Natural killer cell (primary cell): ENCODE data around the gene EPHB6. TPM values are rescaled to one million over a fixed set of nuclear protein-coding genes. Genes with fewer than 3 reads are reported as not detected.

Experiments
- ATAC-seq, 3 donors: fragments of 150-1000 bp in 2 of 3; fragments of 200-7000 bp in 1 of 3; cut with Tn5 transposase; 1 replicate in 1 of 3; 2 replicates in 2 of 3; pipeline ENCODE4 v1.10.0; 2021; ENCODE audit warnings: mild to moderate bottlenecking in 2 of 3, moderate library complexity in 2 of 3
- DNase-seq, 2 donors: peaks; one replicate each; pipeline versions ENCODE4 v3.0.0 to v3.0.0-alpha.2; 2013 to 2021; ENCODE audit warnings: mixed read lengths in 1 of 2
- H3K27ac ChIP-seq: one replicate; pipeline ENCODE4 v1.5.1; 2013; ENCODE audit warnings: mild to moderate bottlenecking, low read length
- H3K27me3 ChIP-seq: one replicate; pipeline ENCODE4 v1.6.1; 2013; ENCODE audit warnings: low read length; ENCODE audit not compliant: control insufficient read depth, insufficient read depth
- H3K36me3 ChIP-seq: one replicate; pipeline ENCODE4 v1.6.1; 2013; ENCODE audit warnings: low read length; ENCODE audit not compliant: control insufficient read depth, insufficient read depth
- H3K4me1 ChIP-seq: one replicate; pipeline ENCODE4 v1.6.1; 2013; ENCODE audit warnings: low read length; ENCODE audit not compliant: control insufficient read depth, insufficient read depth
- H3K4me3 ChIP-seq: one replicate; pipeline ENCODE4 v1.5.1; 2013; ENCODE audit warnings: low read length
- H3K9me3 ChIP-seq: one replicate; pipeline ENCODE4 v1.6.1; 2013; ENCODE audit warnings: low read length; ENCODE audit not compliant: control insufficient read depth, insufficient read depth
- H3K27ac Mint-ChIP-seq, 2 donors: one replicate each; pipeline ENCODE4 v1.8.0; 2022; ENCODE audit warnings: mild to moderate bottlenecking in 2 of 2, mixed read lengths in 2 of 2, moderate library complexity in 1 of 2
- H3K27me3 Mint-ChIP-seq, 2 donors: one replicate each; pipeline ENCODE4 v1.8.0; 2022; ENCODE audit warnings: low read depth in 2 of 2, mixed read lengths in 2 of 2
- H3K36me3 Mint-ChIP-seq: one replicate; pipeline ENCODE4 v1.8.0; 2022; ENCODE audit warnings: mixed read lengths
- H3K4me1 Mint-ChIP-seq, 2 donors: one replicate each; pipeline ENCODE4 v1.8.0; 2022; ENCODE audit warnings: mixed read lengths in 2 of 2
- H3K4me3 Mint-ChIP-seq: one replicate; pipeline ENCODE4 v1.8.0; 2022; ENCODE audit warnings: mild to moderate bottlenecking, moderate library complexity, mixed read lengths
- H3K9me3 Mint-ChIP-seq, 2 donors: one replicate each; pipeline ENCODE4 v1.8.0; 2022; ENCODE audit warnings: mixed read lengths in 2 of 2
- CTCF ChIP-seq: fragments of 200-600 bp; IDR thresholded peaks from one replicate; pipeline ENCODE4 v1.8.0; 2022; ENCODE audit warnings: antibody characterized with exemption
- WGBS: methylation state at CpG from one replicate; pipeline ENCODE4 v1.1.7; 2013; ENCODE audit warnings: missing lambda C conversion rate; ENCODE audit not compliant: insufficient coverage; 5-methylcytosine and 5-hydroxymethylcytosine counted together
- intact Hi-C: fragments of 100-400 bp; cut with micrococcal nuclease; formaldehyde crosslinking; loops from one replicate; pipeline ENCODE4 v1.14.2; 2022
- total RNA-seq, 4 donors: library from RNA; stranded (reverse); fragments of 120-200 nt in 1 of 4; gene quantifications; one replicate each; pipeline versions ENCODE4 v1.2.3 to v1.2.4, GENCODE V29; 2013 to 2022

The EPHB6 gene
- total RNA-seq, 3 donors from 2014 or later (not counting 1 experiment from before 2014, with no cell fraction given): 2.3 to 6.8 (median 6.5) TPM

- Histone ChIP-seq H3K4me3 (no peak overlapping the region), H3K36me3 (peaks cover 24% of the 10 kb centered on the region), H3K4me1 (peaks cover 86% of the 10 kb centered on the region), H3K9me3 (no peaks in the 10 kb centered on the region), H3K27me3 (no peaks in the 10 kb centered on the region), H3K27ac (peak overlapping the region; percentile 98)
- H3K4me1 Mint-ChIP-seq: peaks cover 94 to 95% of the 10 kb centered on the region in 2 donors
- intact Hi-C loops: no loop called here
- ATAC-seq: no peak
- H3K36me3 Mint-ChIP-seq: peaks cover 26% of the 10 kb centered on the region
- TF ChIP-seq CTCF: no peak
- H3K27me3 Mint-ChIP-seq: no peaks in the 10 kb centered on the region
- peak in 1 of 2 donors; percentile 24 for DNase-seq
- 70% methylated on average over 1 of the region's 1 CpG for WGBS
- no peaks in the 10 kb centered on the region for H3K9me3 Mint-ChIP-seq
- H3K4me3 Mint-ChIP-seq: peak overlapping the region; percentile 76
- peak overlapping the region; percentile 92 to 100 for H3K27ac Mint-ChIP-seq
Observed at GRCh38 chr7:142806957-142807356, 47.9 kb upstream of the EPHB6 start.

- peak in 1 of 2 donors; percentile 82 for DNase-seq
- intact Hi-C loops: no loop called here
Observed at GRCh38 chr7:142807855-142808460, 46.9 kb upstream of the EPHB6 start.

GRCh38 chr7:142808461-142808801 is 46.4 kb upstream of the EPHB6 start:
- peaks cover 11% of the 10 kb centered on the region for H3K36me3 Mint-ChIP-seq
- H3K4me3 ChIP-seq: peak overlapping the region; percentile 4
- H3K36me3 ChIP-seq: peaks cover 9% of the 10 kb centered on the region
- no peaks in the 10 kb centered on the region for H3K9me3 Mint-ChIP-seq
- H3K27me3 ChIP-seq: no peaks in the 10 kb centered on the region
- peaks cover 78% of the 10 kb centered on the region for H3K4me1 ChIP-seq
- no peaks in the 10 kb centered on the region for H3K27me3 Mint-ChIP-seq
- H3K27ac ChIP-seq: peak overlapping the region; percentile 98
- no peak for DNase-seq
- no peaks in the 10 kb centered on the region for H3K9me3 ChIP-seq
- H3K4me3 Mint-ChIP-seq: peak overlapping the region; percentile 76
- intact Hi-C loops: no loop called here
- ATAC-seq: peak; percentile 24 to 48 (median 31)
- no peak for TF ChIP-seq CTCF
- H3K27ac Mint-ChIP-seq: peak overlapping the region; percentile 92 to 100
- H3K4me1 Mint-ChIP-seq: peaks cover 79 to 81% of the 10 kb centered on the region in 2 donors

More at GRCh38 chr7:142807855-142808460, 46.9 kb upstream of the EPHB6 start:
- peak in 2 of 3 donors; percentile 5 to 25 for ATAC-seq
- Mint-ChIP-seq H3K36me3 (peaks cover 16% of the 10 kb centered on the region), H3K9me3 (no peaks in the 10 kb centered on the region), H3K27ac (peak overlapping the region; percentile 92 to 100), H3K4me3 (peak overlapping the region; percentile 76), H3K4me1 (peaks cover 84 to 85% of the 10 kb centered on the region in 2 donors), H3K27me3 (no peaks in the 10 kb centered on the region)
- no peaks in the 10 kb centered on the region for H3K27me3 ChIP-seq
- peaks cover 14% of the 10 kb centered on the region for H3K36me3 ChIP-seq
- H3K4me3 ChIP-seq: peak overlapping the region; percentile 4
- H3K27ac ChIP-seq: peak overlapping the region; percentile 98
- no peak for TF ChIP-seq CTCF
- WGBS: 0% methylated on average over 1 of the region's 3 CpGs
- no peaks in the 10 kb centered on the region for H3K9me3 ChIP-seq
- peaks cover 80% of the 10 kb centered on the region for H3K4me1 ChIP-seq
